Endothelial cell of umbilical vein (primary cell): ENCODE results near the gene QTRT2. TPM values are rescaled to one million over a fixed set of nuclear protein-coding genes. Genes with fewer than 3 reads are reported as not detected.

ENCODE experiments used
- BruUV-seq: library from RNA; stranded (reverse); fragments of 400-500 nt; replicated peaks from 2 replicates; lab custom pipeline; 2021; lab: Mats Ljungman, UMichigan
- CTCF ChIA-PET: fragments of 300-600, 350-600 bp; sonication (Branson Sonifier 250); formaldehyde crosslinking; loops from one replicate; lab custom pipeline; 2021; ENCODE audit warnings: antibody characterized with exemption, inconsistent platforms; lab: Charles Lee
- POLR2A ChIA-PET: fragments of 300-600, 350-600 bp; sonication (Branson Sonifier 250); formaldehyde crosslinking; loops from one replicate; lab custom pipeline; 2021; ENCODE audit warnings: antibody characterized with exemption, inconsistent platforms; lab: Charles Lee
- DNase-seq: peaks from one replicate; pipeline ENCODE4 v3.0.0-alpha.2; 2011; ENCODE audit warnings: low read depth, low spot score
- FAIRE-seq: peaks from 2 replicates; lab custom pipeline; 2011; peaks lifted over from hg19 to GRCh38; lab: Jason Lieb, UNC
- H2AFZ ChIP-seq: 2 replicates; pipeline ENCODE4 v1.6.0; 2012; ENCODE audit warnings: low read depth, low read length, control low read depth, inconsistent platforms
- H3K27ac ChIP-seq: 2 replicates; pipeline ENCODE4 v1.5.1; 2011; ENCODE audit warnings: low read depth, mild to moderate bottlenecking, control low read depth, low read length, moderate library complexity; ENCODE audit not compliant: insufficient read depth
- H3K27me3 ChIP-seq, 2 experiments: 2 replicates each; pipeline versions ENCODE4 v1.6.0 to v1.6.1; 2011; ENCODE audit warnings: low read length in 2 of 2, mixed read lengths in 1 of 2; ENCODE audit not compliant: control insufficient read depth in 2 of 2, insufficient read depth in 2 of 2
- H3K36me3 ChIP-seq, 2 experiments: 2 replicates in 1 of 2; 3 replicates in 1 of 2; pipeline ENCODE4 v1.5.1; 2011; ENCODE audit warnings: low read length in 2 of 2, mild to moderate bottlenecking in 1 of 2, moderate library complexity in 1 of 2; ENCODE audit not compliant: control insufficient read depth in 2 of 2, insufficient read depth in 2 of 2; ENCODE audit errors: extremely low read depth in 1 of 2
- H3K4me1 ChIP-seq: 3 replicates; pipeline ENCODE4 v1.5.1; 2011; ENCODE audit warnings: mild to moderate bottlenecking, low read length; ENCODE audit not compliant: control insufficient read depth, insufficient read depth; ENCODE audit errors: extremely low read depth
- H3K4me2 ChIP-seq: 2 replicates; pipeline ENCODE4 v1.6.1; 2011; ENCODE audit warnings: low read length, control low read depth, mixed read lengths; ENCODE audit not compliant: insufficient read depth
- H3K4me3 ChIP-seq, 3 experiments: fragments of 200-600 bp in 1 of 3; sonication (generic), shearing (Covaris generic) in 1 of 3; replicated peaks in 1 of 3; 2 replicates each; pipeline ENCODE4 v1.5.1; 2011 to 2016; ENCODE audit warnings: control low read depth in 3 of 3, low read length in 3 of 3, mild to moderate bottlenecking in 2 of 3, inconsistent platforms in 1 of 3, low read depth in 1 of 3, moderate library complexity in 1 of 3; ENCODE audit not compliant: insufficient read depth in 1 of 3
- H3K79me2 ChIP-seq: 2 replicates; pipeline ENCODE4 v1.6.0; 2012; ENCODE audit warnings: low read length, inconsistent platforms; ENCODE audit not compliant: control insufficient read depth, insufficient read depth
- H3K9ac ChIP-seq: replicated peaks from 2 replicates; pipeline ENCODE3; 2011; ENCODE audit warnings: low read length, control low read depth; ENCODE audit not compliant: insufficient read depth; ENCODE audit errors: extremely low read depth
- H3K9me1 ChIP-seq: replicated peaks from 3 replicates; pipeline ENCODE4 v1.6.0; 2011; ENCODE audit warnings: mild to moderate bottlenecking, low read length; ENCODE audit not compliant: control insufficient read depth, insufficient read depth; ENCODE audit errors: extremely low read depth
- H3K9me3 ChIP-seq: replicated peaks from 2 replicates; pipeline ENCODE4 v1.5.1; 2012; ENCODE audit warnings: low read length, inconsistent platforms; ENCODE audit not compliant: control insufficient read depth, insufficient read depth
- H4K20me1 ChIP-seq: replicated peaks from 2 replicates; pipeline ENCODE3; 2011; ENCODE audit warnings: mild to moderate bottlenecking, low read length; ENCODE audit not compliant: control insufficient read depth, insufficient read depth; ENCODE audit errors: extremely low read depth
- EZH2 ChIP-seq: IDR thresholded peaks from 2 replicates; pipeline ENCODE4 v1.6.1; 2012; ENCODE audit warnings: borderline replicate concordance, low read depth, mild to moderate bottlenecking, moderate library complexity, low read length, inconsistent platforms; ENCODE audit not compliant: severe bottlenecking
- FOS ChIP-seq: IDR thresholded peaks from 2 replicates; pipeline ENCODE4 v1.6.1; 2011; ENCODE audit warnings: mild to moderate bottlenecking, low read length, moderate library complexity, borderline replicate concordance; ENCODE audit not compliant: insufficient read depth
- GATA2 ChIP-seq: IDR thresholded peaks from 2 replicates; pipeline ENCODE4 v1.7.0; 2011; ENCODE audit warnings: low read depth, mild to moderate bottlenecking, moderate library complexity, mixed read lengths, low read length; ENCODE audit not compliant: insufficient read length, insufficient read depth
- JUN ChIP-seq: IDR thresholded peaks from 2 replicates; pipeline ENCODE4 v1.6.1; 2011; ENCODE audit warnings: borderline replicate concordance, low read depth; ENCODE audit not compliant: insufficient read length, insufficient read depth
- MYC ChIP-seq: IDR thresholded peaks from one replicate; pipeline ENCODE4 v1.6.1; 2011; ENCODE audit warnings: mild to moderate bottlenecking, low read depth, low read length
- POLR2A ChIP-seq: IDR thresholded peaks from 2 replicates; pipeline ENCODE4 v1.6.1; 2012; ENCODE audit warnings: low read depth, mild to moderate bottlenecking, control low read depth, low read length
- POLR2AphosphoS5 ChIP-seq: IDR thresholded peaks from 2 replicates; pipeline ENCODE4 v1.6.1; 2012; ENCODE audit warnings: low read depth, mild to moderate bottlenecking, control low read depth, low read length, moderate library complexity; ENCODE audit not compliant: insufficient read depth
- dilution Hi-C: fragments of 300-500 bp; cut with MboI; formaldehyde crosslinking; loops from one replicate; pipeline ENCODE4 v1.15.0; 2019; ENCODE audit warnings: low sequenced_read_pairs; ENCODE audit not compliant: extremely low pct_ligation_motif_present
- intact Hi-C: fragments of 100-400 bp; cut with micrococcal nuclease; formaldehyde crosslinking; loops from one replicate; pipeline ENCODE4 v1.10.0; 2022
- polyA plus RNA-seq, 4 experiments: library from polyadenylated mRNA; depleted of rRNA in 3 of 4; stranded (reverse) in 3 of 4; unstranded in 1 of 4; fragments of >200 nt; gene quantifications; 2 replicates each; pipeline versions ENCODE4 v1.2.1 to v1.2.3, GENCODE V29; 2011 to 2012; ENCODE audit warnings: missing spikeins in 1 of 4
- total RNA-seq: library from RNA; stranded (reverse); gene quantifications from 2 replicates; pipeline ENCODE4 v1.2.3, GENCODE V29; 2021
- TF ChIP-seq, protein P1 (sequence below): IDR thresholded peaks from 2 replicates; pipeline ENCODE4 v1.6.1; 2011; ENCODE audit not compliant: insufficient read depth, insufficient read length
- TF ChIP-seq, protein P2 (sequence below), 2 donors: IDR thresholded peaks; 1 replicate in 1 of 2; 2 replicates in 1 of 2; pipeline ENCODE4 v1.5.1; 2011; ENCODE audit warnings: low read length in 2 of 2, mild to moderate bottlenecking in 2 of 2, moderate library complexity in 2 of 2, control low read depth in 1 of 2, inconsistent platforms in 1 of 2, low read depth in 1 of 2; ENCODE audit not compliant: insufficient read depth in 1 of 2; ENCODE audit errors: extremely low read depth in 1 of 2

QTRT2 gene
- total and polyA plus RNA-seq, 2 donors (not counting 3 experiments of a cell fraction or from before 2014, with no cell fraction given), result 11.0 to 42.8 TPM

DNA sequence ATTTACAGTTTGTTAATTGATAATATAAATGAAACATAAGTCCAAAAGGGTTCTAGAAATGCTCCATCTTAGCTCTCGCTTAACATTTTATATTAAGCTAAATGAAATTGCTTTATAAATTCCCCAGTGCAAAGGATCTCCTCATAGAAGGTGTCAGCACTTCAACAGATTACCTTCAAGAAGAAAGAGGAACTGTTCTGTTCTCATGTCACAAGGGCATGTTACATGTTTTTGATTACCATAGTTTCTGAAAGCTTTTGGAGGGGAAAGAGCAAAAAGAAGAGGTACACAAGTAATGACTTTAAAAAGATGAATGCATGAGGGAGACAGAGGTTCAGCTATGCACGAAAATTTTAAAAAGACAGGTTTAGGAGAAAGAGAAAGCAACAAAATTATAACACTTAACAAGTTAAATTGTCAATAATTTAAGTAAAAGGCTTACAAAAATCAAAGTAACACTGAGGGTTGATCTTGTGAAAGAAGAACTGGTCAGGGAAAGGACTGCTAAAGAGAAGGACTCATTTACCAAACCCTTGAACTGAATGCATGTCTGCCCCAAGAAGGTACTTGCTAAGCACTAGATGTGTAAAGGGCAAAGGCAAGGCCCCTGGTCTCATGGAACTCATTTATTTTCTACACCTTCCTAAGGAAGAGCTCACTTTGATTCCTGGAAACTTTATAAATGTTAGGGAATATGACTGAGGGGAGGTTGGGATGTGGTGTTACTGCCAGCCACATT is 45.3 kb upstream of the QTRT2 start:
- no peak overlapping the region for H3K4me3 ChIP-seq
- no peak overlapping the region for H3K9ac ChIP-seq
- POLR2A ChIA-PET, result no interaction called here
- H3K4me2 ChIP-seq, result no peak overlapping the region
- BruUV-seq, result no TSS peak
- H3K9me3 ChIP-seq, result no peaks in the 10 kb centered on the region
- CTCF ChIA-PET, result no interaction called here
- no peaks in the 10 kb centered on the region for H4K20me1 ChIP-seq
- dilution Hi-C loops (no loop called here), intact Hi-C loops (no loop called here)
- H3K27ac ChIP-seq, result no peak overlapping the region
- H3K27me3 ChIP-seq, result no peaks in the 10 kb centered on the region
- no peak overlapping the region for H2AFZ ChIP-seq
- H3K4me1 ChIP-seq, result no peaks in the 10 kb centered on the region
- H3K36me3 ChIP-seq, result no peaks in the 10 kb centered on the region
- no peaks in the 10 kb centered on the region for H3K79me2 ChIP-seq
- H3K9me1 ChIP-seq, result no peaks in the 10 kb centered on the region
- TF ChIP-seq EZH2, result no peak
- TF ChIP-seq, protein P1, sequence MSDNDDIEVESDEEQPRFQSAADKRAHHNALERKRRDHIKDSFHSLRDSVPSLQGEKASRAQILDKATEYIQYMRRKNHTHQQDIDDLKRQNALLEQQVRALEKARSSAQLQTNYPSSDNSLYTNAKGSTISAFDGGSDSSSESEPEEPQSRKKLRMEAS, result no peak
- TF ChIP-seq GATA2, result no peak
- no peak for TF ChIP-seq JUN
- no peak for TF ChIP-seq POLR2A
- TF ChIP-seq, protein P2, sequence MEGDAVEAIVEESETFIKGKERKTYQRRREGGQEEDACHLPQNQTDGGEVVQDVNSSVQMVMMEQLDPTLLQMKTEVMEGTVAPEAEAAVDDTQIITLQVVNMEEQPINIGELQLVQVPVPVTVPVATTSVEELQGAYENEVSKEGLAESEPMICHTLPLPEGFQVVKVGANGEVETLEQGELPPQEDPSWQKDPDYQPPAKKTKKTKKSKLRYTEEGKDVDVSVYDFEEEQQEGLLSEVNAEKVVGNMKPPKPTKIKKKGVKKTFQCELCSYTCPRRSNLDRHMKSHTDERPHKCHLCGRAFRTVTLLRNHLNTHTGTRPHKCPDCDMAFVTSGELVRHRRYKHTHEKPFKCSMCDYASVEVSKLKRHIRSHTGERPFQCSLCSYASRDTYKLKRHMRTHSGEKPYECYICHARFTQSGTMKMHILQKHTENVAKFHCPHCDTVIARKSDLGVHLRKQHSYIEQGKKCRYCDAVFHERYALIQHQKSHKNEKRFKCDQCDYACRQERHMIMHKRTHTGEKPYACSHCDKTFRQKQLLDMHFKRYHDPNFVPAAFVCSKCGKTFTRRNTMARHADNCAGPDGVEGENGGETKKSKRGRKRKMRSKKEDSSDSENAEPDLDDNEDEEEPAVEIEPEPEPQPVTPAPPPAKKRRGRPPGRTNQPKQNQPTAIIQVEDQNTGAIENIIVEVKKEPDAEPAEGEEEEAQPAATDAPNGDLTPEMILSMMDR (IDR thresholded peaks at IDR 0.05; ENCODE audit: extremely low read depth in 1 of 2, insufficient read depth in 1 of 2, low read depth in 1 of 2, low read length in 2 of 2), result no peak
- no peak for TF ChIP-seq FOS
- TF ChIP-seq MYC, result no peak
- no peak for TF ChIP-seq POLR2AphosphoS5
- no peak for DNase-seq
- no peak for FAIRE-seq
